ENCODE measurements around the gene MAST3. TPM values are rescaled to one million over a fixed set of nuclear protein-coding genes. Genes with fewer than 3 reads are reported as not detected.

MAST3 gene
- total and polyA plus RNA-seq, 10 donors = 8.9 to 52.7 (median 38.2) TPM

GRCh38 chr19:18137657-18138339 is 40.2 kb downstream of the MAST3 start:
- Histone ChIP-seq H3K27ac (peak overlapping the region in 1 of 8 donors; percentile 17), H3K4me1 (peaks cover 0 to 7% (median 0%) of the 10 kb centered on the region in 6 donors), H3K36me3 (peaks cover 0 to 99% (median 93%) of the 10 kb centered on the region in 6 donors), H3K9me3 (no peaks in the 10 kb centered on the region), H3K27me3 (replicated peaks in 1 of 7) (no peaks in the 10 kb centered on the region), H3K4me3 (no peak overlapping the region)
- TF ChIP-seq POLR2AphosphoS5 (IDR thresholded peaks at IDR 0.05) (no peak), CTCF (IDR thresholded peaks at IDR 0.05 in 8 of 11, conservative IDR thresholded peaks at IDR 0.05 in 3 of 11) (no peak), POLR2A (IDR thresholded peaks at IDR 0.05) (no peak)
- 83 to 90% (median 85%) methylated on average over 6 to 9 of the region's 9 CpGs for WGBS, 5 donors
- intact Hi-C loops (cut with DNase I; ENCODE audit: low total_unique reads) = no loop called here
- DNase-seq = no peak

- Histone ChIP-seq H3K9me3 (no peaks in the 10 kb centered on the region), H3K36me3 (peaks cover 0 to 99% (median 93%) of the 10 kb centered on the region in 6 donors), H3K27ac (no peak overlapping the region), H3K27me3 (replicated peaks in 1 of 7) (no peaks in the 10 kb centered on the region), H3K4me1 (peaks cover 0 to 7% (median 0%) of the 10 kb centered on the region in 6 donors), H3K4me3 (no peak overlapping the region)
- intact Hi-C loops (cut with DNase I; ENCODE audit: low total_unique reads) = no loop called here
- TF ChIP-seq POLR2A (IDR thresholded peaks at IDR 0.05) = no peak
- TF ChIP-seq CTCF (IDR thresholded peaks at IDR 0.05 in 8 of 11, conservative IDR thresholded peaks at IDR 0.05 in 3 of 11) = no peak
- no peak for TF ChIP-seq POLR2AphosphoS5 (IDR thresholded peaks at IDR 0.05)
- no peak for DNase-seq
- WGBS, 5 donors = 93 to 100% (median 100%) methylated on average over 1 of the region's 1 CpG
Observed at GRCh38 chr19:18140473-18140872, 42.9 kb downstream of the MAST3 start.

GRCh38 chr19:18141031-18141430 is 43.5 kb downstream of the MAST3 start:
- peaks cover 0 to 7% (median 0%) of the 10 kb centered on the region in 6 donors for H3K4me1 ChIP-seq
- DNase-seq = no peak
- no peak overlapping the region for H3K4me3 ChIP-seq
- H3K27ac ChIP-seq = no peak overlapping the region
- no peaks in the 10 kb centered on the region for H3K27me3 ChIP-seq (replicated peaks in 1 of 7)
- H3K9me3 ChIP-seq = no peaks in the 10 kb centered on the region
- H3K36me3 ChIP-seq = peaks cover 0 to 99% (median 93%) of the 10 kb centered on the region in 6 donors
- whole genome bisulfite sequencing, 5 donors = 94 to 98% (median 95%) methylated on average over 6 of the region's 6 CpGs
- TF ChIP-seq POLR2A (IDR thresholded peaks at IDR 0.05) (no peak), POLR2AphosphoS5 (IDR thresholded peaks at IDR 0.05) (no peak), CTCF (IDR thresholded peaks at IDR 0.05 in 8 of 11, conservative IDR thresholded peaks at IDR 0.05 in 3 of 11) (no peak)
- intact Hi-C loops (cut with DNase I; ENCODE audit: low total_unique reads) = no loop called here

- Histone ChIP-seq H3K4me1 (no peaks in the 10 kb centered on the region), H3K36me3 (peaks cover 0 to 99% (median 94%) of the 10 kb centered on the region in 6 donors), H3K27me3 (replicated peaks in 1 of 7) (no peaks in the 10 kb centered on the region), H3K9me3 (no peaks in the 10 kb centered on the region), H3K4me3 (no peak overlapping the region), H3K27ac (no peak overlapping the region)
- no peak for TF ChIP-seq POLR2A (IDR thresholded peaks at IDR 0.05)
- no peak for TF ChIP-seq CTCF (IDR thresholded peaks at IDR 0.05 in 8 of 11, conservative IDR thresholded peaks at IDR 0.05 in 3 of 11)
- no peak for TF ChIP-seq POLR2AphosphoS5 (IDR thresholded peaks at IDR 0.05)
- DNase-seq = no peak
- WGBS, 5 donors = 83 to 98% (median 93%) methylated on average over 2 to 3 of the region's 3 CpGs
- intact Hi-C loops (cut with DNase I; ENCODE audit: low total_unique reads) = no loop called here
Observed at GRCh38 chr19:18143902-18144301, 46.3 kb downstream of the MAST3 start.
